GM19438 (cell line): ENCODE measurements around the gene KLHL7.
"Not testable (repeated sequence)": the region's sequence is repeated elsewhere in the genome, so short reads cannot be mapped to it uniquely, and the experiment has no call there.

ENCODE experiments used
- ATAC-seq: cut with Tn5 transposase; IDR thresholded peaks from one replicate; pipeline ENCODE4 v1.9.1; 2021; ENCODE audit warnings: low read depth; ENCODE audit not compliant: unreplicated experiment

KLHL7 gene

GRCh38 chr7:23106823-23107663 lies 1.5 kb downstream of the KLHL7 start:
- no peak for ATAC-seq

- ATAC-seq, result no peak
Measured at GRCh38 chr7:23107781-23108180, 2.2 kb downstream of the KLHL7 start.

- ATAC-seq, result no peak
Measured at GRCh38 chr7:23108995-23109394, 3.4 kb downstream of the KLHL7 start.

GRCh38 chr7:23109470-23109869 lies 3.9 kb downstream of the KLHL7 start:
- no peak for ATAC-seq

GRCh38 chr7:23114896-23115295 lies 9.3 kb downstream of the KLHL7 start:
- no peak for ATAC-seq

GRCh38 chr7:23115991-23116390 lies 10.4 kb downstream of the KLHL7 start:
- no peak for ATAC-seq

GRCh38 chr7:23117841-23118240 lies 12.3 kb downstream of the KLHL7 start:
- no peak for ATAC-seq

- no peak for ATAC-seq
Measured at GRCh38 chr7:23120106-23120505, 14.5 kb downstream of the KLHL7 start.

GRCh38 chr7:23121165-23121564 lies 15.6 kb downstream of the KLHL7 start:
- ATAC-seq, result no peak

GRCh38 chr7:23123007-23123406 lies 17.4 kb downstream of the KLHL7 start:
- no peak for ATAC-seq

- no peak for ATAC-seq
Measured at GRCh38 chr7:23123465-23123864, 17.9 kb downstream of the KLHL7 start.

- ATAC-seq, result no peak
Measured at GRCh38 chr7:23129036-23129435, 23.5 kb downstream of the KLHL7 start.

GRCh38 chr7:23131799-23132198 lies 26.2 kb downstream of the KLHL7 start:
- not testable (repeated sequence) for ATAC-seq

- ATAC-seq, result no peak
Measured at GRCh38 chr7:23133797-23134196, 28.2 kb downstream of the KLHL7 start.

GRCh38 chr7:23135755-23136154 lies 30.2 kb downstream of the KLHL7 start:
- ATAC-seq, result no peak

GRCh38 chr7:23136216-23136615 lies 30.6 kb downstream of the KLHL7 start:
- no peak for ATAC-seq

GRCh38 chr7:23157679-23158078 lies 52.1 kb downstream of the KLHL7 start:
- ATAC-seq, result no peak

GRCh38 chr7:23158546-23158945 lies 53.0 kb downstream of the KLHL7 start:
- no peak for ATAC-seq

- ATAC-seq, result no peak
Measured at GRCh38 chr7:23161482-23161881, 55.9 kb downstream of the KLHL7 start.

- ATAC-seq, result no peak
Measured at GRCh38 chr7:23164846-23165245, 59.3 kb downstream of the KLHL7 start.

GRCh38 chr7:23165316-23165715 lies 59.7 kb downstream of the KLHL7 start:
- ATAC-seq, result no peak

GRCh38 chr7:23167691-23168090 lies 62.1 kb downstream of the KLHL7 start:
- ATAC-seq, result no peak
